Heart left ventricle (tissue), 16 donors: ENCODE data around the gene SPATS2L. TPM values are rescaled to one million over a fixed set of nuclear protein-coding genes. Genes with fewer than 3 reads are reported as not detected.

Experiments
- ATAC-seq, 4 donors: fragments of 200-7000 bp; cut with Tn5 transposase; one replicate each; pipeline ENCODE4 v1.9.1; 2020 to 2022; ENCODE audit warnings: moderate library complexity in 4 of 4, mild to moderate bottlenecking in 3 of 4, moderate number of reproducible peaks in 1 of 4
- DNase-seq, 5 donors: peaks; one replicate each; pipeline ENCODE4 v3.0.0-alpha.2; 2020
- H3K27ac ChIP-seq, 12 donors: fragments of 200-600 bp; sonication (generic) in 4 of 12; one replicate each; pipeline versions ENCODE4 v1.5.0 to v1.8.0; 2016 to 2022; ENCODE audit warnings: mild to moderate bottlenecking in 2 of 12
- H3K27me3 ChIP-seq, 9 donors: fragments of 200-600 bp; sonication (generic) in 2 of 9; one replicate each; pipeline versions ENCODE4 v1.5.1 to v1.8.0; 2016 to 2022; ENCODE audit warnings: mild to moderate bottlenecking in 3 of 9
- H3K36me3 ChIP-seq, 9 donors: fragments of 200-600 bp; sonication (generic) in 2 of 9; one replicate each; pipeline versions ENCODE4 v1.5.0 to v1.8.0; 2018 to 2022; ENCODE audit warnings: mild to moderate bottlenecking in 2 of 9
- H3K4me1 ChIP-seq, 12 donors: fragments of 200-600 bp; sonication (generic) in 4 of 12; one replicate each; pipeline versions ENCODE4 v1.5.0 to v1.8.0; 2016 to 2022; ENCODE audit warnings: mild to moderate bottlenecking in 3 of 12
- H3K4me3 ChIP-seq, 12 donors: fragments of 200-600 bp; sonication (generic) in 4 of 12; one replicate each; pipeline versions ENCODE4 v1.5.0 to v1.8.0; 2017 to 2022; ENCODE audit warnings: mild to moderate bottlenecking in 9 of 12, moderate library complexity in 4 of 12
- H3K9me3 ChIP-seq, 12 donors: fragments of 200-600 bp; sonication (generic) in 4 of 12; one replicate each; pipeline versions ENCODE4 v1.5.0 to v1.8.0; 2016 to 2022; ENCODE audit warnings: mild to moderate bottlenecking in 1 of 12
- CTCF ChIP-seq, 12 donors: fragments of 200-600 bp; sonication (generic) in 4 of 12; IDR thresholded peaks; one replicate each; pipeline versions ENCODE4 v1.5.0 to v1.8.0; 2018 to 2022; ENCODE audit warnings: antibody characterized with exemption in 12 of 12, mild to moderate bottlenecking in 5 of 12
- POLR2A ChIP-seq, 2 donors: fragments of 450-650 bp; IDR thresholded peaks; one replicate each; pipeline ENCODE4 v1.6.1; 2017; ENCODE audit warnings: antibody characterized with exemption in 2 of 2, mild to moderate bottlenecking in 2 of 2, moderate library complexity in 2 of 2
- WGBS, 4 donors: extraction: QIAGEN DNeasy Blood & Tissue Kit in 2 of 4; methylation state at CpG; one replicate each; pipeline versions ENCODE4 v1.1.5 to v1.1.7; 2013 to 2018; 5-methylcytosine and 5-hydroxymethylcytosine counted together
- intact Hi-C, 10 donors: fragments of 100-400 bp; cut with DNase I; formaldehyde crosslinking; loops; one replicate each; pipeline versions ENCODE4 v1.11.1 to v1.14.2; 2022
- polyA plus RNA-seq, 2 donors: library from polyadenylated mRNA; stranded (reverse); fragments of 200-250 nt; gene quantifications; one replicate each; pipeline ENCODE4 v1.2.3, GENCODE V29; 2013
- total RNA-seq, 9 donors: library from RNA; depleted of rRNA in 2 of 9; stranded (reverse); fragments of >200 nt in 2 of 9; fragmentation: NEBNext Ultra II Directional in 3 of 9; extraction: Animal tissue kit (Norgen Biotek cat#: 25700) in 3 of 9; gene quantifications; one replicate each; pipeline versions ENCODE4 v1.1.0 to v1.2.4, GENCODE V29; 2016 to 2023
- donor health status: ischemic (EF 13 %, LVEDD 7.1; RV severe dilation, severe dysfunction).
- donor health status: healthy with polysubstance abuse.
- donor health status: DM: no; HTN: yes; CAD: no.
- donor health status: DM: no; HTN: no; CAD: no.
- donor health status: ischemic (EF 25% LVEDD 6.9; RV normal size, moderate dysfunction).
- donor health status: ischemic (EF 25% LVEDD 5.7; RV mildly dilated, moderate dysfunction).
- donor health status: healthy.
- donor health status: DM: yes; HTN: yes; CAD: no.
- donor health status: ischemic (EF 35%, LVEDD 5.7; RV mildly dilated, moderate dysfunction).
- donor health status: nonischemic (EF 11% LVEDD 7.7; RV severe dilation, severe dysfunction).
- donor health status: DM: yes; HTN: yes; CAD: no.
- donor health status: PGD.
- donor health status: ischemic (EF 29% LVEDD 5.4; RV normal size, mild dysfunction).
- donor health status: nonischemic (EF 23%, LVEDD 6.1; RV moderate dilation, normal function).

Gene SPATS2L
- total and polyA plus RNA-seq, 11 donors, result 34.9 to 177 (median 102) TPM

- DNase-seq (no peak), ATAC-seq (no peak)
- 76 to 94% (median 82%) methylated on average over 5 of the region's 5 CpGs for WGBS, 4 donors
- Histone ChIP-seq H3K4me1 (peaks cover 0 to 29% (median 18%) of the 10 kb centered on the region in 12 donors), H3K27me3 (no peaks in the 10 kb centered on the region), H3K36me3 (peaks cover 0 to 35% (median 6%) of the 10 kb centered on the region in 9 donors), H3K4me3 (no peak overlapping the region), H3K9me3 (no peaks in the 10 kb centered on the region), H3K27ac (no peak overlapping the region)
- TF ChIP-seq CTCF (IDR thresholded peaks at IDR 0.05) (no peak), POLR2A (IDR thresholded peaks at IDR 0.05) (no peak)
- intact Hi-C loops, result loop anchor here in 1 of 10 donors (10.0 kb wide), 1 partner anchor 149 kb away; the partner anchor contains the start of gene SPATS2L
These were observed 147.5 kb downstream of the SPATS2L start for GRCh38 chr2:200453853-200454534.

DNA sequence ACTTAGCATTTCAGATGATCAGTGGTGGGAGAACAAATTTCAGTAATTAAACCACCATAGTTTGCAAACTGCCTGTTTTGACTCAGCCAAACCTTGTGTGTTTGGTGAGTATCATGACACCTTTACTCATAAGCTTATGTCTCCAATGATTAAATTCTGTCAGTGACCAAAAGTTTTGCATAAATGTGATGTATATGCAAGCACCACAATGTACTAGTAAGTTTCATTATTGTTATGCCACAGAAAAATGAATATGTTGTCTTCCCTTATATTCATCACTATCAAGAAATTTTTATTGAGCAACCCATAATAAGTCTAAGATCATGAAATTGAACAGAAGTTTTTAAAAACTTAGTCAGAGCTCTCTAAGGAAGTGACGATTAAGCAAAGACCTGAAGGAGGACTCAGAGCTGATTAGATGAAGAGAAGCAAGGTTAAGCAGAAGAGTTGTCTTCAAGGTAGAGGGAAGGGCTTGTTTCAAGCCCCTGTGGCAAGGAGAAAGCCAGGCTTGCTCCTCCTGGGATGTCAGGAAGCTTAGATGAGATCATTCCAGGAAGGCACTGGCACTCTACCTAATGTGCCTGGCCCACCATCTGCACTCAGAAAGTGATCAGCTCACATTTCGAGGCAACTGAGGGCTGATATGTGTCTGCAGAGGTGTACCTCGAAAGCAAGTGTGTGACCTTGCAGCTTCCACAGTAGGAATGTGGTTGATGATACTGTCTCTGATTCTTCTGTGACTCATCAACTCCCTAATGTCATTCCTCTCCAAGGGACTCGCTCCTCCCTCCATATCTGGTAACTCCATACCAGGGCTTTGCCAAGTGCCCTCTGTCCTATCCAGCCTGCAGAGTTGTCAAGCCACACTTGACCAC, 148.7 kb downstream of the SPATS2L start:
- 77 to 90% (median 82%) methylated on average over 4 of the region's 4 CpGs for WGBS, 4 donors
- Histone ChIP-seq H3K27ac (no peak overlapping the region), H3K9me3 (no peaks in the 10 kb centered on the region), H3K27me3 (no peaks in the 10 kb centered on the region), H3K4me3 (no peak overlapping the region), H3K4me1 (peaks cover 0 to 30% (median 18%) of the 10 kb centered on the region in 12 donors), H3K36me3 (peaks cover 0 to 35% (median 4%) of the 10 kb centered on the region in 9 donors)
- TF ChIP-seq POLR2A (IDR thresholded peaks at IDR 0.05) (no peak), CTCF (IDR thresholded peaks at IDR 0.05) (no peak)
- peak in 3 of 4 donors; percentile 50 to 65 (median 56) for ATAC-seq
- intact Hi-C loops, result loop anchor here in 1 of 10 donors (10.0 kb wide), 1 partner anchor 150 kb away; the partner anchor contains the start of gene SPATS2L
- no peak for DNase-seq

DNA sequence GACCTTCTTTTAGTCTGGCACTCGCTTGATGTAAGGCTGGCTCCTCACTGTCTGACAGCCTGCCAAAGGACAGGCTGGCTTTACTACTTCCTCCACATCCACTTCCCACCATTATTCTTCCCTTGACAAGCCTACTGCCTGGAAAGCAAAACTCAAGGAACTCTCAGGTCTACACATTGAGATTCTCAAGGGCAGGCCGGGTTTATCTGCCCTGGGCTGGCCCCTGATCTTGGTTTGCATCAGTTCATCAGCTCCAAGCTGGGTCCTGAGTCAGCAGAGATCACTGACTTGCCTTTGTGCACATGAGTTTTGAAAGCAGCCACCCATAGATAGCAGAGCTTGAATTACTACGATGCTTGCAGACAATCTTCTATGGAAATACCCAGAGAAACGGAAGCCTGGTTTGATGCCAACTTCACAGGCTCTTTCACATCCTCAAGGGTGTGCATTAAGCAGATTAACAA, 149.5 kb downstream of the SPATS2L start:
- Histone ChIP-seq H3K9me3 (no peaks in the 10 kb centered on the region), H3K4me1 (peaks cover 0 to 30% (median 18%) of the 10 kb centered on the region in 12 donors), H3K27ac (peak overlapping the region in 1 of 12 donors; percentile 4), H3K36me3 (peaks cover 0 to 35% (median 8%) of the 10 kb centered on the region in 9 donors), H3K27me3 (no peaks in the 10 kb centered on the region), H3K4me3 (no peak overlapping the region)
- intact Hi-C loops, result loop anchor here in 1 of 10 donors (10.0 kb wide), 1 partner anchor 151 kb away; the partner anchor contains the start of gene SPATS2L
- TF ChIP-seq CTCF (IDR thresholded peaks at IDR 0.05) (no peak), POLR2A (IDR thresholded peaks at IDR 0.05) (no peak)
- DNase-seq (no peak), ATAC-seq (peak; percentile 11 to 58 (median 46))
- WGBS, 4 donors, result 51 to 58% (median 54%) methylated on average over 4 of the region's 4 CpGs
